Thyroid gland (tissue), 4 donors: ENCODE results near the gene TMPRSS13. TPM values are rescaled to one million over a fixed set of nuclear protein-coding genes. Genes with fewer than 3 reads are reported as not detected.

Experiments used
- DNase-seq, 2 donors: peaks; one replicate each; pipeline ENCODE4 v3.0.0-alpha.2; 2019
- H3K27ac ChIP-seq, 3 donors: fragments of 200-600 bp; sonication (generic); 1 replicate in 2 of 3; 2 replicates in 1 of 3; pipeline ENCODE4 v1.5.1; 2016 to 2019; ENCODE audit warnings: mild to moderate bottlenecking in 1 of 3, moderate library complexity in 1 of 3
- H3K27me3 ChIP-seq: fragments of 200-600 bp; sonication (generic); one replicate; pipeline ENCODE4 v1.5.1; 2019
- H3K36me3 ChIP-seq, 2 donors: fragments of 200-600 bp; sonication (generic); one replicate each; pipeline ENCODE4 v1.5.1; 2016 to 2019
- H3K4me1 ChIP-seq, 2 donors: fragments of 200-600 bp; sonication (generic); one replicate each; pipeline ENCODE4 v1.5.1; 2017 to 2019
- H3K4me3 ChIP-seq, 3 donors: fragments of 200-600 bp; sonication (generic); replicated peaks in 1 of 3; 1 replicate in 2 of 3; 2 replicates in 1 of 3; pipeline ENCODE4 v1.5.1; 2016; ENCODE audit warnings: mild to moderate bottlenecking in 1 of 3
- H3K9me3 ChIP-seq: fragments of 200-600 bp; sonication (generic); one replicate; pipeline ENCODE4 v1.5.1; 2017
- POLR2A ChIP-seq, 2 donors: fragments of 450-650 bp; IDR thresholded peaks; one replicate each; pipeline ENCODE4 v1.6.1; 2017; ENCODE audit warnings: antibody characterized with exemption in 2 of 2, mild to moderate bottlenecking in 2 of 2, moderate library complexity in 1 of 2
- WGBS, 2 donors: methylation state at CpG; one replicate each; pipeline ENCODE4 v1.1.5; 2017; 5-methylcytosine and 5-hydroxymethylcytosine counted together
- intact Hi-C: fragments of 100-400 bp; cut with DNase I; formaldehyde crosslinking; loops from one replicate; pipeline ENCODE4 v1.15.1; 2023
- total RNA-seq, 4 donors: library from RNA; depleted of rRNA; stranded (reverse); fragments of >200 nt; gene quantifications; one replicate each; pipeline ENCODE4 v1.2.3, GENCODE V29; 2016
- TF ChIP-seq, protein P1 (sequence below), 6 experiments: fragments of 200-600 bp in 3 of 6; fragments of 450-650 bp in 3 of 6; sonication (generic) in 3 of 6; IDR thresholded peaks; one replicate each; pipeline ENCODE4 v1.5.1; 2016 to 2019; ENCODE audit warnings: antibody characterized with exemption in 6 of 6, mild to moderate bottlenecking in 2 of 6, inconsistent platforms in 1 of 6, moderate library complexity in 1 of 6

The TMPRSS13 gene
- total RNA-seq, 4 donors from 2014 or later, result 8.5 to 24.3 (median 13.0) TPM

DNA sequence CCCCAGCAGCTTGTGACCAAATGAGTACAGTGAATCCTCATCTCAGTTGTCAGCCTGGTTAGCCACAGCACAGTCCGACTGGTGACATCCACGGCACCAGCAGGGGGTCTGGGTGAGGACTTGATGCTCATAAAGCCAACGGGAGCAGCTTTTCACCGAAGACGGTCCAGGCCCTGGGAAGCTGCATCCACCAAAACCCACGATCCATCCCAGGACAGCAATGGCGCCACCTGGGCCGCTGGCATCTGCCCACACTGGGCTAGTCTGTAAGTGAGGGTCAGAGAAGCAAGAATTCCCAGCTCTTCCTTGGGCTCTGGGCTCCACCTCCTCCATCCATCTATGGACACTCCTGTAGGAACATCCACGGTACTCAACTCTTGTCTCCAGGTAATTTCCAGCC is 27.6 kb downstream of the TMPRSS13 start:
- intact Hi-C loops, result no loop called here
- H3K4me1 ChIP-seq, result no peaks in the 10 kb centered on the region
- WGBS, 2 donors, result 94 to 99% methylated on average over 6 to 8 of the region's 9 CpGs
- no peaks in the 10 kb centered on the region for H3K9me3 ChIP-seq
- no peak overlapping the region for H3K4me3 ChIP-seq
- no peaks in the 10 kb centered on the region for H3K36me3 ChIP-seq
- H3K27ac ChIP-seq, result no peak overlapping the region
- TF ChIP-seq, protein P1, sequence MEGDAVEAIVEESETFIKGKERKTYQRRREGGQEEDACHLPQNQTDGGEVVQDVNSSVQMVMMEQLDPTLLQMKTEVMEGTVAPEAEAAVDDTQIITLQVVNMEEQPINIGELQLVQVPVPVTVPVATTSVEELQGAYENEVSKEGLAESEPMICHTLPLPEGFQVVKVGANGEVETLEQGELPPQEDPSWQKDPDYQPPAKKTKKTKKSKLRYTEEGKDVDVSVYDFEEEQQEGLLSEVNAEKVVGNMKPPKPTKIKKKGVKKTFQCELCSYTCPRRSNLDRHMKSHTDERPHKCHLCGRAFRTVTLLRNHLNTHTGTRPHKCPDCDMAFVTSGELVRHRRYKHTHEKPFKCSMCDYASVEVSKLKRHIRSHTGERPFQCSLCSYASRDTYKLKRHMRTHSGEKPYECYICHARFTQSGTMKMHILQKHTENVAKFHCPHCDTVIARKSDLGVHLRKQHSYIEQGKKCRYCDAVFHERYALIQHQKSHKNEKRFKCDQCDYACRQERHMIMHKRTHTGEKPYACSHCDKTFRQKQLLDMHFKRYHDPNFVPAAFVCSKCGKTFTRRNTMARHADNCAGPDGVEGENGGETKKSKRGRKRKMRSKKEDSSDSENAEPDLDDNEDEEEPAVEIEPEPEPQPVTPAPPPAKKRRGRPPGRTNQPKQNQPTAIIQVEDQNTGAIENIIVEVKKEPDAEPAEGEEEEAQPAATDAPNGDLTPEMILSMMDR (IDR thresholded peaks at IDR 0.05), result no peak
- TF ChIP-seq POLR2A (IDR thresholded peaks at IDR 0.05), result no peak
- H3K27me3 ChIP-seq, result no peaks in the 10 kb centered on the region
- no peak for DNase-seq

DNA sequence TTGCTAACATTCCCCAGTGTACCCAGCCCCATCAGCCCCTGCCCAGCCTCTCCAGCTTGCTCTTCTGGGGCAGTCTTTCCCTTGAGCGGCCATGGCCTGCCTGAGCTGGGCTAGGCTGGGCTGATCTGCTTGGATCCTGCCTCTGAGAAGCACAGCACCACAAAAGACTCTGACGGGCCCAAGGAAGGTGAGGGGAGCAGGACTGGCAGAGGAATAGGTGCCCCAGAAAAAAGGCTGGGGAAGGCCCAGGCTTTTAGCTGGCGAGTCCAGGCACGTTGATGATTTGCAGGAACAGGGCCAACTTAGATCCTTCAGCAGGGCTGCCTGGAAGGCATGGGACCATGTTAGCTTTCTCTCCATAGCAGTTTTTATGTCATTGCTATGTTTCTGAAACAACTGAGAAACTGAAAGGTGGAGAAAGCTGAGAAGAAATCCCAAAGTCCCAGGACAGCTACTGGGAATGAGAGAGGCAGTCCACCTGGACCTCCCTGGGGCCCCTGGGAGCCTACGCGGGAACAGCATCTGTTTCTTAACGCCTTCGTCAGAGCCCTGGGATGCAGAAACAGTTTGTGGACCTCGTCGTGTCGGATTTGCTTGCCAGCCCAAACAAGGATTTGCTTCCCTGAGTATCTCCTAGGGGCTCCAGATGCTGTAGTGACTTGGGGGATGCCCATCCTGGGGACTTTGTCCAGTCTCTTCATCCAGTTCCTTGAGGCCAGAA is 28.3 kb downstream of the TMPRSS13 start:
- no peak for TF ChIP-seq POLR2A (IDR thresholded peaks at IDR 0.05)
- TF ChIP-seq, protein P1 (IDR thresholded peaks at IDR 0.05), result no peak
- intact Hi-C loops, result no loop called here
- H3K27ac ChIP-seq, result no peak overlapping the region
- 91 to 92% methylated on average over 11 of the region's 11 CpGs for WGBS, 2 donors
- H3K4me1 ChIP-seq, result no peaks in the 10 kb centered on the region
- no peak for DNase-seq
- H3K27me3 ChIP-seq, result no peaks in the 10 kb centered on the region
- H3K9me3 ChIP-seq, result no peaks in the 10 kb centered on the region
- H3K36me3 ChIP-seq, result no peaks in the 10 kb centered on the region
- H3K4me3 ChIP-seq, result no peak overlapping the region

DNA sequence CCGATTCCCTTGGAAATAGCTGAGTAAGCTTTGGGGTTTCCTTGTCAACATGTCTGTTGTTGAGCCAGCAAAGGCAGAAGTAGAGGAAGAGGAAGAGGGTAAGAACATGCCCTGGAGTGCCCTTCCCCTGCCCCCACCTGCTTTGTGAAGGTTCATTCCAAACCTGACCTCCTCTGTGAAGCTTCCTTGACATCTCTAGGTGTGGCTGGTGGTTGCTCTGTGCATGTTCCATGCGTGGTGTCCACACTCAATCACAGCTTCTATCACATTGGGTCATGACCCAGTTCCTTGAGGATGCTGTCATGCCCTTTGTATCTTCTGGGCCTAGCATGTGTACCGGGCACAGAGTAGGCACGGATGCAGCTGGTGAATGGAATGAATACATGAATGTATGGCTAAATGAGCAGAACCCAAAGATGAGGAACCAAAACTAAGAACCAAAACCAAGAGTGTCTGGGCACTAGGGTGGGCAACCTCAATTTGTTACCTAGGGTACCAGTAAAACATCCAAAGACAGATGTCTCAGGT is 29.0 kb downstream of the TMPRSS13 start:
- no peak overlapping the region for H3K4me3 ChIP-seq
- H3K36me3 ChIP-seq, result no peaks in the 10 kb centered on the region
- H3K4me1 ChIP-seq, result no peaks in the 10 kb centered on the region
- intact Hi-C loops, result no loop called here
- DNase-seq, result no peak
- H3K9me3 ChIP-seq, result no peaks in the 10 kb centered on the region
- H3K27me3 ChIP-seq, result no peaks in the 10 kb centered on the region
- WGBS, 2 donors, result 77 to 83% methylated on average over 4 of the region's 4 CpGs
- no peak overlapping the region for H3K27ac ChIP-seq
- TF ChIP-seq POLR2A (IDR thresholded peaks at IDR 0.05), result no peak

DNA sequence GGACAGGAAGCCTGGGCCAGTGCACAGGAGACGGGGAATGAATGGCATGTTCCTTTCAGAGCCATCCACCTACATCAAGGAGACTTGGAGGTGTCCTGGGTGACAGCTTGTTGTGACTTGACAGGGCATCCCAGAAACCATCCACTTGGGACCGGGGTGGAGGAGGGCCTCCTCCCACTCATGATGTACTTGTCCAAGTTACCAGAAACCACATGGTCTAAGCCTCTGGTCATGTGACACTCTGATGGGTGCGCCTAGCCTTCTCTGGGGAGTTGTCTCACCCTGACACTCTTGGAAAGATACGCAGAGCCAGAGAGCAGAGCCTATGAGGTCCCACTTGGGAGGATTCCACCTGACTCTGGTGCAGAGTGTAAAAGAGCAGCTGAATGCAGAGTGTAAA is 31.1 kb downstream of the TMPRSS13 start:
- no peak for DNase-seq
- no peaks in the 10 kb centered on the region for H3K27me3 ChIP-seq
- WGBS, 2 donors, result 85 to 88% methylated on average over 2 to 3 of the region's 4 CpGs
- no peak overlapping the region for H3K4me3 ChIP-seq
- H3K9me3 ChIP-seq, result no peaks in the 10 kb centered on the region
- H3K36me3 ChIP-seq, result no peaks in the 10 kb centered on the region
- intact Hi-C loops, result no loop called here
- no peak overlapping the region for H3K27ac ChIP-seq
- H3K4me1 ChIP-seq, result no peaks in the 10 kb centered on the region
- no peak for TF ChIP-seq POLR2A (IDR thresholded peaks at IDR 0.05)
- TF ChIP-seq, protein P1 (IDR thresholded peaks at IDR 0.05), result no peak

DNA sequence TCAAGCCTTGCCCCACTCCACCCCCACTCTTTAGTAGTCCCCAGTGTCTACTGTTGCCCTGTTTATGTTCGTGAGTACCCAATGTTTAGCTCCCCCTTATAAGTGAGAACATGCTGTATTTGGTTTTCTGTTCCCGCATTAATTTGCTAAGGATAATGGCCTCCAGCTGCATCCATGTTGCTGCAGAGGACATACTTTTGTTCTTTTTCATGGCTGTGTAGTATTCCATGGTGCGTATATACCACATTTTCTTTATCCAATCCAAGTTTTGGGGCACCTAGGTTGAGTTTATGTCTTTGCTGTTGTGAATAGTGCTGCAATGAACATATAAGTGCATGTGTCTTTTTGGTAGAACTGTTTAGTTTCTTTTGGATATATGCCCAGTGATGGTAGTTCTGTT is 36.6 kb downstream of the TMPRSS13 start:
- H3K9me3 ChIP-seq, result no peaks in the 10 kb centered on the region
- H3K4me1 ChIP-seq, result peaks cover 2 to 8% of the 10 kb centered on the region in 2 donors
- no peaks in the 10 kb centered on the region for H3K27me3 ChIP-seq
- no peak for TF ChIP-seq POLR2A (IDR thresholded peaks at IDR 0.05)
- TF ChIP-seq, protein P1 (IDR thresholded peaks at IDR 0.05), result no peak
- intact Hi-C loops, result no loop called here
- WGBS, 2 donors, result 99% methylated on average over 3 of the region's 3 CpGs
- DNase-seq, result no peak
- H3K4me3 ChIP-seq, result no peak overlapping the region
- H3K27ac ChIP-seq, result no peak overlapping the region
- no peaks in the 10 kb centered on the region for H3K36me3 ChIP-seq
